ENCODE results near the gene CALHM6.

DNA sequence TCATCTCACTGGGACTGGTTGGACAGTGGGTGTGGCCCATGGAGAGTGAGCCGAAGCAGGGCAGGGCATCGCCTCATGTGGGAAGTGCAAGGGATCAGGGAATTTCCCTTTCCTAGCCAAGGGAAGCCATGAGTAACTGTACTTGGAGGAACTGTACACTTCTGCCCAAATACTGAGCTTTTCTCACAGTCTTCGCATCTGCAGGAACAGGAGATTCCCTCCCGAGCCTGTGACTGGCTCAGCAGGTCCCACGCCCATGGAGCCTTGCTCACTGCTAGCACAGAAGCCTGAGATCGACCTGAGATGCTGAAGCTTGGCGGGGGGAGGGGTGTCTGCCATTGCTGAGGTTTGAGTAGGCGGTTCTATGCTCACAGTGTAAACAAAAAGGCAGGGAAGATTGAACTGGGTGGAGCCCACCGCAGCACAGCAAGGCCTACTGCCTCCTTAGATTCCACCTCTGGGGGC, 39.8 kb downstream of the CALHM6 start:
- TF ChIP-seq TARDBP (CRISPR knock-in tag; IDR thresholded peaks at IDR 0.05) (no peak), ZNF20 (CRISPR knock-in tag; IDR thresholded peaks at IDR 0.05) (no peak), KAT2B (IDR thresholded peaks at IDR 0.05; ENCODE audit: borderline replicate concordance, low read depth, low read length) (no peak), ATF2 (CRISPR knock-in tag; IDR thresholded peaks at IDR 0.05) (no peak), JUN (CRISPR knock-in tag; IDR thresholded peaks at IDR 0.05) (no peak), SP1 (IDR thresholded peaks at IDR 0.05) (no peak), SP1 (CRISPR knock-in tag; IDR thresholded peaks at IDR 0.05) (no peak)
- TF ChIP-seq, protein P1, sequence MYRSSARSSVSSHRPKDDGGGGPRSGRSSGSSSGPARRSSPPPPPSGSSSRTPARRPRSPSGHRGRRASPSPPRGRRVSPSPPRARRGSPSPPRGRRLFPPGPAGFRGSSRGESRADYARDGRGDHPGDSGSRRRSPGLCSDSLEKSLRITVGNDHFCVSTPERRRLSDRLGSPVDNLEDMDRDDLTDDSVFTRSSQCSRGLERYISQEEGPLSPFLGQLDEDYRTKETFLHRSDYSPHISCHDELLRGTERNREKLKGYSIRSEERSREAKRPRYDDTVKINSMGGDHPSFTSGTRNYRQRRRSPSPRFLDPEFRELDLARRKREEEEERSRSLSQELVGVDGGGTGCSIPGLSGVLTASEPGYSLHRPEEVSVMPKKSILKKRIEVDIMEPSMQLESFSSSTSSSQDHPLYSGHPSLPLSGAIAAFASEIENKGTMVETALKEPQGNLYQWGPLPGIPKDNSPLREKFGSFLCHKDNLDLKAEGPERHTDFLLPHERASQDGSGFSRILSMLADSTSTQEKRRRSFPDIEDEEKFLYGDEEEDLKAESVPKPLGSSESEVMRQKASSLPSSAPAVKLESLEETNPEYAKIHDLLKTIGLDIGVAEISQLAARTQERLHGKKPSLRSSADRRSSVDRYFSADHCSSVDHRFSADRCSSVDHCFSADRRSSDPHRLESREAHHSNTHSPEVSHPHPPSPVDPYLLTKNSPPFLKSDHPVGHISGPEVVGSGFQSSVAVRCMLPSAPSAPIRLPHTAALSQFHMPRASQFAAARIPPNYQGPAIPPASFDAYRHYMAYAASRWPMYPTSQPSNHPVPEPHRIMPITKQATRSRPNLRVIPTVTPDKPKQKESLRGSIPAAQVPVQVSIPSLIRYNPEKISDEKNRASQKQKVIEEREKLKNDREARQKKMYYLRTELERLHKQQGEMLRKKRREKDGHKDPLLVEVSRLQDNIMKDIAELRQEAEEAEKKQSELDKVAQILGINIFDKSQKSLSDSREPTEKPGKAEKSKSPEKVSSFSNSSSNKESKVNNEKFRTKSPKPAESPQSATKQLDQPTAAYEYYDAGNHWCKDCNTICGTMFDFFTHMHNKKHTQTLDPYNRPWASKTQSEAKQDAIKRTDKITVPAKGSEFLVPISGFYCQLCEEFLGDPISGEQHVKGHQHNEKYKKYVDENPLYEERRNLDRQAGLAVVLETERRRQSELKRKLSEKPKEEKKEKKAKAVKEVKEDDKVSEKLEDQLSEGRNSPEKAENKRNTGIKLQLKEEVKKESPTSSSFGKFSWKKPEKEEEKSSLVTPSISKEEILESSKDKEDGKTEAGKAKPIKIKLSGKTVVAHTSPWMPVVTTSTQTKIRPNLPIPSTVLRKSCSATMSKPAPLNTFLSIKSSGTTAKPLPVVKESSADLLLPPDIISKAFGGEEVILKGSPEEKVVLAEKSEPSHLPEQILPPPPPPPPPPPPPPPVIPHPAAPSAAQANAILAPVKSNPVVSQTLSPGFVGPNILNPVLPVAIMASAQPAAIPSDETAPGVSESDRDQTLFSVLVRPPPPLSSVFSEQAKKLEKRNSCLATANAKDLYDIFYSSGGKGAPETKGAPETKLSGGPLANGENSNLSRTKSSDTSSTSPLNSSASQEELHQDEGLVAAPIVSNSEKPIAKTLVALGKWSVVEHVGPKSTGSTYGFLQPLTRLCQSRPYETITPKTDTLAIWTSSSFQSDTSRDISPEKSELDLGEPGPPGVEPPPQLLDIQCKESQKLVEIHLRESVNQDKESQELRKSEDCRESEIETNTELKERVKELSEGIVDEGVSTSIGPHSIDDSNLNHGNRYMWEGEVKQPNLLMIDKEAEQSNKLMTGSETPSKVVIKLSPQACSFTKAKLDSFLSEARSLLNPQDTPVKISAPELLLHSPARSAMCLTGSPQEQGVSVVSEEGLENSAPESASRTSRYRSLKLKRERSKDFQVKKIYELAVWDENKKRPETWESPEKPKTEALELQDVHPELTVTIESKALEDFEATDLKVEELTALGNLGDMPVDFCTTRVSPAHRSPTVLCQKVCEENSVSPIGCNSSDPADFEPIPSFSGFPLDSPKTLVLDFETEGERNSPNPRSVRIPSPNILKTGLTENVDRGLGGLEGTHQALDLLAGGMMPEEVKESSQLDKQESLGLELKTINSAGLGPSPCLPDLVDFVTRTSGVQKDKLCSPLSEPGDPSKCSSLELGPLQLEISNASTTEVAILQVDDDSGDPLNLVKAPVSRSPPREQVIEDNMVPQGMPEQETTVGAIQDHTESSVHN (CRISPR knock-in tag; IDR thresholded peaks at IDR 0.05) = no peak

All from HepG2 (cell line).